C4-2B (cell line): ENCODE measurements around the gene WRAP73.

Experiments used
- H3K27ac ChIP-seq: fragments of 450-650 bp; 2 replicates; pipeline ENCODE4 v1.5.1; 2017
- ZFX ChIP-seq: fragments of 450-650 bp; IDR thresholded peaks from 2 replicates; pipeline ENCODE4 v1.6.1; 2017
- TF ChIP-seq, protein P1 (sequence below): fragments of 450-650 bp; conservative IDR thresholded peaks from 2 replicates; pipeline ENCODE4 v1.5.1; 2017; ENCODE audit warnings: mild to moderate bottlenecking

Gene WRAP73

DNA sequence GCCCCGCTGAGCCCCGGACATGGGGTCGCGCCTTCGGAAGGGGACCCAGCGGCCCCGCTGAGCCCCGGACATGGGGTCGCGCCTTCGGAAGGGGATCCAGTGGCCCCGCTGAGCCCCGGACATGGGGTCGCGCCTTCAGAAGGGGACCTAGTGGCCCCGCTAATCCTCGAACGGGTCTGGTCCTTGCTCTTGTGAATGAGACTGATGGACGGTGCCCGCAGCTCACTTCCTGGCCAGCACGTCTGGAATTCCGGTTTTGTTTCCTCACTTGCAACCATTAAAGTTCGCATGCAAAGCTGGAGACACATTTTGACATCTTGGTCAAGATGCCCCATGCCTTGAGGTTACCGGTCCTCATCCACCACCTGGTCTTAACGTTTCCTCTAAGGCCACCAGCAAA is 5.6 kb downstream of the WRAP73 start:
- TF ChIP-seq, protein P1, sequence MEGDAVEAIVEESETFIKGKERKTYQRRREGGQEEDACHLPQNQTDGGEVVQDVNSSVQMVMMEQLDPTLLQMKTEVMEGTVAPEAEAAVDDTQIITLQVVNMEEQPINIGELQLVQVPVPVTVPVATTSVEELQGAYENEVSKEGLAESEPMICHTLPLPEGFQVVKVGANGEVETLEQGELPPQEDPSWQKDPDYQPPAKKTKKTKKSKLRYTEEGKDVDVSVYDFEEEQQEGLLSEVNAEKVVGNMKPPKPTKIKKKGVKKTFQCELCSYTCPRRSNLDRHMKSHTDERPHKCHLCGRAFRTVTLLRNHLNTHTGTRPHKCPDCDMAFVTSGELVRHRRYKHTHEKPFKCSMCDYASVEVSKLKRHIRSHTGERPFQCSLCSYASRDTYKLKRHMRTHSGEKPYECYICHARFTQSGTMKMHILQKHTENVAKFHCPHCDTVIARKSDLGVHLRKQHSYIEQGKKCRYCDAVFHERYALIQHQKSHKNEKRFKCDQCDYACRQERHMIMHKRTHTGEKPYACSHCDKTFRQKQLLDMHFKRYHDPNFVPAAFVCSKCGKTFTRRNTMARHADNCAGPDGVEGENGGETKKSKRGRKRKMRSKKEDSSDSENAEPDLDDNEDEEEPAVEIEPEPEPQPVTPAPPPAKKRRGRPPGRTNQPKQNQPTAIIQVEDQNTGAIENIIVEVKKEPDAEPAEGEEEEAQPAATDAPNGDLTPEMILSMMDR = no peak
- no peak for TF ChIP-seq ZFX
- no peak overlapping the region for H3K27ac ChIP-seq

GRCh38 chr1:3642919-3643675 is 6.8 kb downstream of the WRAP73 start:
- TF ChIP-seq, protein P1 = no peak
- no peak for TF ChIP-seq ZFX
- H3K27ac ChIP-seq = no peak overlapping the region

- H3K27ac ChIP-seq = no peak overlapping the region
- TF ChIP-seq ZFX = no peak
- TF ChIP-seq, protein P1 = no peak
Observed at GRCh38 chr1:3641816-3642215, 8.1 kb downstream of the WRAP73 start.

- TF ChIP-seq, protein P1 = no peak
- TF ChIP-seq ZFX = no peak
- no peak overlapping the region for H3K27ac ChIP-seq
Observed at GRCh38 chr1:3641046-3641760, 8.7 kb downstream of the WRAP73 start.

DNA sequence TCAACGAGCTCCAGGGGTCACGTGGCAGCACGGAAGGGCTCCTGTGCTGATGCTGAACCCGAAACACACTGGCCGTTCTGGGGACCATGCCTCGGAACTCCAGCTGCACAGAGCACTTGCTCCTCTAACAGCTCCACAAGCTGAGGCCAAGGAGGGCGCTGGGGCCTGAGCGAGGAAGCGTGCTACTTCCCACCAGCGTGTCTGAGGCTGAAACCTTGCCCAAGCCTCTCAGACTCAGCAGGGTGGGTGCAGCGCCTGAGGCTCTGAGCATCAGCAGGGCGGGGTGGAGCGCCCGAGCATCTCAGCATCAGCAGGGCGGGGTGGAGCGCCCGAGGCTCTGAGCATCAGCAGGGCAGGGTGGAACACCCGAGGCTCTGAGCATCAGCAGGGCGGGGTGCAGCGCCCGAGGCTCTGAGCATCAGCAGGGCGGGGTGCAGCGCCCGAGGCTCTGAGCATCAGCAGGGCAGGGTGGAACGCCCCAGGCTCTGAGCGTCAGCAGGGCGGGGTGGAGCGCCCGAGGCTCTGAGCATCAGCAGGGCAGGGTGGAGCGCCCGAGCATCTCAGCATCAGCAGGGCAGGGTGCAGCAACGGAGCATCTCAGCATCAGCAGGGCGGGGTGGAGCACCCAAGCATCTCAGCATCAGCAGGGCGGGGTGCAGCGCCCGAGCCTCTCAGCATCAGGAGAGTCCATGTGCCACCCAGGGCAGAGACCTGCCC is 9.6 kb downstream of the WRAP73 start:
- H3K27ac ChIP-seq = no peak overlapping the region
- TF ChIP-seq ZFX = no peak
- TF ChIP-seq, protein P1 = no peak

DNA sequence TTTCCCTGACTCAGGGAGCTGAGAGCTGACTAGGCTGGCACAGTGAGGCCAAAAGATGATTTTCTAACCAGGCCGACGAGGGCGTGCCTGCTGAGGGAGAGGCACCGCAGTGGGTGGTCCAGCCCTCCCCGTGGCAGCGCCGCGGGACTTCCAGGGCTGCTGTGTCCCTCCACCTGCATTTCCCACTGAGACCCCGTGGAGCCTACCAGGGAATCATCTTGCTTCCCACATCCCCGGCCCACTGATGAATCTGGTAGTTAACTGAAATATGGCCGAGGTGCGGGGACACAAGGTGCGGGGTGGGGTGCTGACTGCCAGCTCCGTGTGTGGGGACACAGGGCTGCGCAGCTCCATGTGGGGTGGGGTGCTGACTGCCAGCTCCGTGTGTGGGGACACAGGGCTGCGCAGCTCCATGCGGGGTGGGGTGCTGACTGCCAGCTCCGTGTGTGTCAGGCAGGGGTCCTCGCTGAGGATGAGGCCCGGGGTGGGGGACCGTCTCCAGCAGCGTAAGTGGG is 10.4 kb downstream of the WRAP73 start:
- TF ChIP-seq ZFX = no peak
- TF ChIP-seq, protein P1 = no peak
- H3K27ac ChIP-seq = no peak overlapping the region

- no peak overlapping the region for H3K27ac ChIP-seq
Observed at GRCh38 chr1:3638676-3639075, 11.2 kb downstream of the WRAP73 start.

More at GRCh38 chr1:3638676-3639075, 11.2 kb downstream of the WRAP73 start:
- no peak for TF ChIP-seq ZFX
- TF ChIP-seq, protein P1 = no peak
